ENCODE measurements around the gene APOA4.
"Not testable (repeated sequence)": the region's sequence is repeated elsewhere in the genome, so short reads cannot be mapped to it uniquely, and the experiment has no call there.

Gene APOA4

GRCh38 chr11:116819049-116819448 lies 4.1 kb downstream of the APOA4 start:
- Histone ChIP-seq H3K36me3 (ENCODE audit: control insufficient read depth, insufficient read depth, low read length) (no peaks in the 10 kb centered on the region), H3K27ac (ENCODE audit: low read depth, low read length, severe bottlenecking) (no peak overlapping the region), H3K4me3 (ENCODE audit: extremely low read depth, insufficient read depth, low read length, poor library complexity, severe bottlenecking) (no peak overlapping the region), H3K4me1 (ENCODE audit: control insufficient read depth, insufficient read depth, low read length, poor library complexity, severe bottlenecking) (no peaks in the 10 kb centered on the region), H3K9me3 (ENCODE audit: control insufficient read depth, low read length) (no peaks in the 10 kb centered on the region)
- 92% methylated on average over 7 to 8 of the region's 9 CpGs for WGBS, 2 experiments (ENCODE audit: insufficient coverage in 2 of 2)

- 100% methylated on average over 3 of the region's 6 CpGs; no CpG with 5 or more reads in 1 of the 2 experiments for WGBS, 2 experiments (ENCODE audit: insufficient coverage in 2 of 2)
- no peak overlapping the region for H3K4me3 ChIP-seq (ENCODE audit: extremely low read depth, insufficient read depth, low read length, poor library complexity, severe bottlenecking)
- H3K27ac ChIP-seq (ENCODE audit: low read depth, low read length, severe bottlenecking): no peak overlapping the region
- H3K4me1 ChIP-seq (ENCODE audit: control insufficient read depth, insufficient read depth, low read length, poor library complexity, severe bottlenecking): no peaks in the 10 kb centered on the region
- H3K36me3 ChIP-seq (ENCODE audit: control insufficient read depth, insufficient read depth, low read length): no peaks in the 10 kb centered on the region
- no peaks in the 10 kb centered on the region for H3K9me3 ChIP-seq (ENCODE audit: control insufficient read depth, low read length)
These were observed 8.6 kb downstream of the APOA4 start for GRCh38 chr11:116814502-116814901.

- Histone ChIP-seq H3K27ac (ENCODE audit: low read depth, low read length, severe bottlenecking) (no peak overlapping the region), H3K4me1 (ENCODE audit: control insufficient read depth, insufficient read depth, low read length, poor library complexity, severe bottlenecking) (no peaks in the 10 kb centered on the region), H3K4me3 (ENCODE audit: extremely low read depth, insufficient read depth, low read length, poor library complexity, severe bottlenecking) (no peak overlapping the region), H3K9me3 (ENCODE audit: control insufficient read depth, low read length) (no peaks in the 10 kb centered on the region), H3K36me3 (ENCODE audit: control insufficient read depth, insufficient read depth, low read length) (no peaks in the 10 kb centered on the region)
- 79 to 82% methylated on average over 3 to 4 of the region's 5 CpGs for WGBS, 2 experiments (ENCODE audit: insufficient coverage in 2 of 2)
These were observed 9.2 kb downstream of the APOA4 start for GRCh38 chr11:116813781-116814471.

DNA sequence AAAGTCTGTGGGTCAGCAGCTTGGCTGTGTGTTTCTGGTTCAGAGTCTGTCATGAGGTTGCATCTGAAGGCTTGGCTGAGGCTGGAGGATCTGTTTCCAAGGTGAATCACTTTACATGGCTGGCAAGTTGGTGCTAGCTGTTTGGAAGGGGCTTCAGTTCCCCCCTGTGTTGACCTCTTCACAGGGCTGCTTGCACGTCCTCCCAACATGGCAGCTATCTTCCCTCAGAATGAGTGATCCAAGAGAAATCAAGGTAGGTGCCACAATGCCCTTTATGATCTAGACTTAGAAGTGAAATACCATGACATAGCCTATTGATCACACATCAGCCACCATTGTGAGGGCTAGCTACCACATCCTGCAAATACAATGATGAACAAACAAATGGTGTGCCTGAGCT lies 9.9 kb downstream of the APOA4 start:
- no peaks in the 10 kb centered on the region for H3K36me3 ChIP-seq (ENCODE audit: control insufficient read depth, insufficient read depth, low read length)
- H3K9me3 ChIP-seq (ENCODE audit: control insufficient read depth, low read length): no peaks in the 10 kb centered on the region
- WGBS, 2 experiments (ENCODE audit: insufficient coverage in 2 of 2): 100% methylated on average over 1 of the region's 1 CpG
- H3K4me3 ChIP-seq (ENCODE audit: extremely low read depth, insufficient read depth, low read length, poor library complexity, severe bottlenecking): no peak overlapping the region
- no peaks in the 10 kb centered on the region for H3K4me1 ChIP-seq (ENCODE audit: control insufficient read depth, insufficient read depth, low read length, poor library complexity, severe bottlenecking)
- H3K27ac ChIP-seq (ENCODE audit: low read depth, low read length, severe bottlenecking): no peak overlapping the region

DNA sequence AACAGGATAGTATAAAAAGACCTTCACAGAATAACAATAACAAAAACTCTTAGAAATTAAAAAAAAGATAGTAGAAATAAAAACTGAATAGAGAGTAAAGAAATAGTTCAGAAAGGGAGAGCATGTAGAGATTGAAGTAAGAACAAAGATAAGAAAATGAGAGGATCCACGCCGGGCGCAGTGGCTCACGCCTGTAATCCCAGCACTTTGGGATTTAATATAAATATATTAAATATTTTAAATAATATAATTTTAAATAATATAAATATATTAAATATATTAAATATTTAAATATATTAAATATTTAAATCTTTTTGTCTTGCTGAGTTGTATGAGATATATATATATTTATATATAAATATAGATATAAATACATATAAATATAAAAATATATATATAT lies 11.0 kb downstream of the APOA4 start:
- Histone ChIP-seq H3K9me3 (ENCODE audit: control insufficient read depth, low read length) (no peaks in the 10 kb centered on the region), H3K36me3 (ENCODE audit: control insufficient read depth, insufficient read depth, low read length) (no peaks in the 10 kb centered on the region), H3K27ac (ENCODE audit: low read depth, low read length, severe bottlenecking) (no peak overlapping the region), H3K4me3 (ENCODE audit: extremely low read depth, insufficient read depth, low read length, poor library complexity, severe bottlenecking) (no peak overlapping the region), H3K4me1 (ENCODE audit: control insufficient read depth, insufficient read depth, low read length, poor library complexity, severe bottlenecking) (no peaks in the 10 kb centered on the region)
- no CpG with 5 or more reads among the region's 4 CpGs for WGBS, 2 experiments (ENCODE audit: insufficient coverage in 2 of 2)

GRCh38 chr11:116811194-116811593 lies 11.9 kb downstream of the APOA4 start:
- no peak overlapping the region for H3K27ac ChIP-seq (ENCODE audit: low read depth, low read length, severe bottlenecking)
- WGBS, 2 experiments (ENCODE audit: insufficient coverage in 2 of 2): 80 to 94% methylated on average over 3 of the region's 3 CpGs

DNA sequence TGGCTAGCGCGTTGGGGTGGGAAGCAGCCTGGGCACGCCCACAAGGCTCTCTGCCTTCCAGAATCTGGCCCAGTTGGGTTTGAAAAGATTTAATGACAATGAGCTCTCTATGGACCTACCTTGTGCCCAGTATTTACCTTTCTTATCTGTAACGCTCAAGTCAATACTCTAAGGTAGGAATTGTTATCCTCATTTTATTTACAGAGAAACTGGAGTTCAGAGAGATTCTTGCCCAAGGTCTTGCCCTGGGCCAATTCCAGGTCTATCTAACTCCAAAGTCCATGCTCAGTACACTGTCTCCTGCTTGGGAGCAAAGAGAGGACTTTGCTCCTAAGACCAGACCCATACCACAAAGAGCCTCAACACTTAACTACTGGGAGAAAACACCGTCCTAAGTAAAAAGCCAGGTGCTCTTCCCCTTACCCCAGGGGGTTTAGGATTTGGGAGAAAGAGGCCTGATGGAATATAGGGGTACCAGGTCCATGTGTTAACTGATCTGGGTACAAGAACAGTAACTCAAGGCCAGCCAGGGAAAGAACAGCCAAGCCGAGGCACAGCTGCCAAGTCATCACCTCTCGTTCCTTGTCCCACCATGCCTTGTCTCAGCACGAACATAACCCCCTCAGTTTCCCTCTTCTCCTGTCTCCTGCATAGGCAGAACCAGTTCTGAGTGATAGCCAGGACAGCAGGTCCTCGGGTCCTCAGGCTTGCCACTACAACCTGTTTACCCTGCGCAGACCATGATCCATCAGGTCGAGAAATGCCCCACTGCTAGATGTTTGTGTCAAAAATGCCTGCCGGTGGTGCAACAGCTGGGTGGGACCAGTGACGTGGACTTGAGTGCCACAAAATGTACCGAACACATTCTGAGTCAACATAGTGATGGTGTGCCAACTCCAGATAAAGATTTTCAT lies 14.6 kb downstream of the APOA4 start:
- Histone ChIP-seq H3K36me3 (ENCODE audit: control insufficient read depth, insufficient read depth, low read length) (no peaks in the 10 kb centered on the region), H3K27ac (ENCODE audit: low read depth, low read length, severe bottlenecking) (no peak overlapping the region), H3K9me3 (ENCODE audit: control insufficient read depth, low read length) (no peaks in the 10 kb centered on the region), H3K4me3 (ENCODE audit: extremely low read depth, insufficient read depth, low read length, poor library complexity, severe bottlenecking) (no peak overlapping the region), H3K4me1 (ENCODE audit: control insufficient read depth, insufficient read depth, low read length, poor library complexity, severe bottlenecking) (no peaks in the 10 kb centered on the region)
- WGBS, 2 experiments (ENCODE audit: insufficient coverage in 2 of 2): 76 to 83% methylated on average over 9 of the region's 14 CpGs

More at GRCh38 chr11:116811194-116811593, 11.9 kb downstream of the APOA4 start:
- Histone ChIP-seq H3K36me3 (ENCODE audit: control insufficient read depth, insufficient read depth, low read length) (no peaks in the 10 kb centered on the region), H3K9me3 (ENCODE audit: control insufficient read depth, low read length) (no peaks in the 10 kb centered on the region), H3K4me1 (ENCODE audit: control insufficient read depth, insufficient read depth, low read length, poor library complexity, severe bottlenecking) (no peaks in the 10 kb centered on the region), H3K4me3 (ENCODE audit: extremely low read depth, insufficient read depth, low read length, poor library complexity, severe bottlenecking) (no peak overlapping the region)

GRCh38 chr11:116807601-116808261 lies 15.4 kb downstream of the APOA4 start:
- no peak overlapping the region for H3K27ac ChIP-seq (ENCODE audit: low read depth, low read length, severe bottlenecking)

DNA sequence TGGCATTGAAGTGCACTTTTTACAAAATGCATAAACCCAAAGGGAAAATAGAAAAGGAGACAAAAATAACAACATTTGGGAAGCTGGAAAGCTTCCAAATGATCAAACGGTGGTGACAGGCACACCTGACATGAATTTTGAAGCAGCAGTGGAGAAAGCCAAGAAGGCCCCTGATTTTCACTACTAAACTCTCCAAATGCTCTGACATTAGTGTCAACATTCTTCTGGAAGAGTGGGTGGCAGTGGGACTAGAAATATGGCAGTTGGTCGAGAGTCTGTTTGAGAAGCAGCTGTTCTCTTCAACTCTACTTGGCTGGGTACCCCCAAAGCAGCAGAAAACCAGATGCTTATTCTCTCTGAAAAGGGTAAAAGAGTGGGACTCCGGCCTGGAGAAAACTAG lies 19.1 kb downstream of the APOA4 start:
- H3K27ac ChIP-seq (ENCODE audit: low read depth, low read length, severe bottlenecking): no peak overlapping the region
- no peaks in the 10 kb centered on the region for H3K4me1 ChIP-seq (ENCODE audit: control insufficient read depth, insufficient read depth, low read length, poor library complexity, severe bottlenecking)
- H3K36me3 ChIP-seq (ENCODE audit: control insufficient read depth, insufficient read depth, low read length): no peaks in the 10 kb centered on the region
- no peak overlapping the region for H3K4me3 ChIP-seq (ENCODE audit: extremely low read depth, insufficient read depth, low read length, poor library complexity, severe bottlenecking)
- no peaks in the 10 kb centered on the region for H3K9me3 ChIP-seq (ENCODE audit: control insufficient read depth, low read length)
- 83 to 100% methylated on average over 2 to 3 of the region's 3 CpGs for WGBS, 2 experiments (ENCODE audit: insufficient coverage in 2 of 2)

More at GRCh38 chr11:116807601-116808261, 15.4 kb downstream of the APOA4 start:
- Histone ChIP-seq H3K36me3 (ENCODE audit: control insufficient read depth, insufficient read depth, low read length) (no peaks in the 10 kb centered on the region), H3K4me1 (ENCODE audit: control insufficient read depth, insufficient read depth, low read length, poor library complexity, severe bottlenecking) (no peaks in the 10 kb centered on the region), H3K9me3 (ENCODE audit: control insufficient read depth, low read length) (no peaks in the 10 kb centered on the region), H3K4me3 (ENCODE audit: extremely low read depth, insufficient read depth, low read length, poor library complexity, severe bottlenecking) (no peak overlapping the region)
- 84 to 88% methylated on average over 4 to 5 of the region's 6 CpGs for WGBS, 2 experiments (ENCODE audit: insufficient coverage in 2 of 2)

- not testable (repeated sequence) for H3K4me3 ChIP-seq (ENCODE audit: extremely low read depth, insufficient read depth, low read length, poor library complexity, severe bottlenecking); H3K27ac ChIP-seq (ENCODE audit: low read depth, low read length, severe bottlenecking); H3K4me1 ChIP-seq (ENCODE audit: control insufficient read depth, insufficient read depth, low read length, poor library complexity, severe bottlenecking); H3K36me3 ChIP-seq (ENCODE audit: control insufficient read depth, insufficient read depth, low read length); H3K9me3 ChIP-seq (ENCODE audit: control insufficient read depth, low read length)
These were observed 21.4 kb downstream of the APOA4 start for GRCh38 chr11:116801662-116802061.
